ENCODE measurements around the gene BPIFB4. TPM values are rescaled to one million over a fixed set of nuclear protein-coding genes. Genes with fewer than 3 reads are reported as not detected.
"Not testable (repeated sequence)": the region's sequence is repeated elsewhere in the genome, so short reads cannot be mapped to it uniquely, and the experiment has no call there.

BPIFB4 gene
- polyA plus RNA-seq, 3 donors = not detected

DNA sequence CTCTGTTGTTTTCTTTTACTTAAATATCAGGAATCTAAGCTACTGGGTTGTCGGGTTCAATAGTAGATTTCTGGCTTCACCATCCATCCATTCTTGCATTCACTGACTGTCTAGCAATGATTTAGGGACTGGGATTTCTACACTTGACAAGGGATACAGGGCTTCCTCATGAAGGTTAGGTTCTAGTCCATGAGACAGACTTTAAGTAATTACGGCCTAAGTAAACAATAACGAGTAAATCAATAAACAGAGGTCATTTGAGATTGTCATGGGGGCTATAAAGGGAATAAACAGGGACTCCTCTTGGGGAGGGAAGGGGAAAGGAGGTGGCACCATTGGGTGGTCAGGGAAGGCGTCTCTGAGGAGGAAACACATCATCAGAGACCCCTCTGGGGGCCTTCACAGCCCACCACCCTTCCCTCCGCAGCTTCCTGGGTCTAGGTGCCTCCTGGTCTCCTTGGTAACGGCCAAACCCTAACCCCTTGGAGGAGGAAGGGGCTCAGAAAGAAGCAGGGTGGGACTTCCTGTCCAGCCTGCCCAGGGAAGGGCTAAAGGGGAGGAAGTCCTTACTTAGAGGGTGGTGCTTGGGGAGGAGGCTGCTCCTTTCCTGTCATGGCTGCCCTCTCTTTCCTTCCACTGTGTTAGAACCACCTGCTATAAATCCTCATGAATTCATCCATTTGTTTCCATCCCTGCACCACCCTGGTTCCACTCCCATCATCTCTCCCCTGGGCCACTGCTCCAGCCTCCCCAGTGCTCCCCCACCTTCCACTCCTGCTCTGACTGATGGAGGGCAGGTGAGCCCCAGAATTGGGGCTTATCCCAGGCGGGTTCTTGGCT lies 33.3 kb downstream of the BPIFB4 start:
- DNase-seq (ENCODE audit: low read depth in 3 of 3, low spot score in 2 of 3) = no peak

DNA sequence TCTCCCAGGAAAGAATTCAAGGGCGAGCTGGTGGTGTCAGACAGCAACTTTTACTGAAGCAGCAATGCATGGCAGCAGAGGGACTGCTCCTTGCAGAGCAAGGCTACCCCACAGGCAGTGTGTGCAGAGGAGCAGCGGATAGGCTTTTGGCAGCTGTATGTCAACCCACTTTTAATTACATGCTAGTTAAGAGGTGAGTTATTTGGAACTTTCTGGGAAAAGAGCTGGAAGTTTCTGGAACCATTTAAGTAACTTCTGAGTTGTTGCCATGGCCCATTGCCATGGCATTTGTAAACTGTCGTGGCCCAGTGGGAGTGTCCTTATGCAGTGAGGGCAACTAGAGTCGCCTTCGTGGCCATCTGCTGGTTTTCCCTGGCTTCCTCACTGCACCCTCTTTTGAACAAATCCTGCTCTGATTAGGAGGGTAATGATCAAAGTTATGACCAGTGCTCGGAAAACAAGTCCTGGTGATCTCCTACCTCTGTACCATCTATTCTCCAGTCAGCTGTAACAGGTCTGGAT lies 34.0 kb downstream of the BPIFB4 start:
- no peak for DNase-seq (ENCODE audit: low read depth in 3 of 3, low spot score in 2 of 3)

DNA sequence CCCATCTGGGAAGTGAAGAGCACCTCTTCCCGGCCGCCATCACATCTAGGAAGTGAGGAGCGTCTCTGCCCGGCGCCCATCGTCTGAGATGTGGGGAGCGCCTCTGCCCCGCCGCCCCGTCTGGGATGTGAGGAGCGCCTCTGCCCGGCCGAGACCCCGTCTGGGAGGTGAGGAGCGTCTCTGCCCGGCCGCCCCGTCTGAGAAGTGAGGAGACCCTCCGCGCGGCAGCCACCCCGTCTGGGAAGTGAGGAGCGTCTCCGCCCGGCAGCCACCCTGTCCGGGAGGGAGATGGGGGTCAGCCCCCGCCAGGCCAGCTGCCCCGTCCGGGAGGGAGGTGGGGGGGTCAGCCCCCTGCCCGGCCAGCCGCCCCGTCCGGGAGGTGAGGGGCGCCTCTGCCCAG lies 36.1 kb downstream of the BPIFB4 start:
- not testable (repeated sequence) for DNase-seq (ENCODE audit: low read depth in 3 of 3, low spot score in 2 of 3)

DNA sequence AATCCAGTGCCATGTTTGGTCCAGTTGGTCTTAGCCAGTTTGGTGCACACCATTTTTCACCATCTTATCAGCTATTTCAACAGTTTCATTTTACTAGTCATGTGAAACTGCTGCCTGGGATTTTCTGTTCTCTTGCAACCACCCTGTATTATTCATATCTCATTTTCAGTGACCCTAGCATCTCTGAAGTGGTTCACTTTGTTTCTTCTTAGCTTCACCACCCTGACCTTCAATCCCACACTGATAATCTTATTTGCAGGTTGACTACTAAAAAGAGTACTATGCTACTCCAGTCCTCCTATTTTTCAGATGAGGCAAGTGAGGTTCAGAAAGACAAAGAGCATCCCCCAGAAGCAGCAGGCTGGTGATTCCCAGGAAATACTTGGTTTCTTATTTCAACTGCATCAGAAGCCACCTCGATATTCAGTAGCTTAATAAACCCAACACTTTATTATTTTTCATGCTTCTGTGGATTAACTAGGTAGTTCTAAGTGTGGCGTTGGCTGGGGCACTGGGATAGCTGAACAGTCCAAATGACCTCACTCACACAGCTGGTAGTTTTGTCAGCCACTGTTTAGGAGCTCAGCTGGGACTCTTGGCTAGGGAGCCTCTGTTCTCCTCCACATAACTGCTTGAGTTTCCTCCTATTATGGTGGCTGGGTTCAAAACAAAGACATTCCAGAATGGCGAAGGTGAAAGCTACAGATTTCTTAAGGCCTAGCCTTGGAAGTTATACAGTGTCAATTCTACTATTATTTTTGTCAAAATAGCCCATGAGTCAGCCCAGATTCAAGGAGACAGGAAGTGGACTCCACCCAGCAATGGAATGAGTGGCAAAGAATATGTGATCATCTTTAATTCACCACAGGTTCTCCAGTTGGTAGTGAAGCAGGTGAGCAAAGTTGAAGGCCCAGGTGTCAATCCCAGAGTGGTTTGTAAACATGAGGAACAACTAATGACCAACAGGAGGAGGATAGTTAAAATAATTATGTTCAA lies 40.6 kb downstream of the BPIFB4 start:
- no peak for DNase-seq (ENCODE audit: low read depth in 3 of 3, low spot score in 2 of 3)

DNA sequence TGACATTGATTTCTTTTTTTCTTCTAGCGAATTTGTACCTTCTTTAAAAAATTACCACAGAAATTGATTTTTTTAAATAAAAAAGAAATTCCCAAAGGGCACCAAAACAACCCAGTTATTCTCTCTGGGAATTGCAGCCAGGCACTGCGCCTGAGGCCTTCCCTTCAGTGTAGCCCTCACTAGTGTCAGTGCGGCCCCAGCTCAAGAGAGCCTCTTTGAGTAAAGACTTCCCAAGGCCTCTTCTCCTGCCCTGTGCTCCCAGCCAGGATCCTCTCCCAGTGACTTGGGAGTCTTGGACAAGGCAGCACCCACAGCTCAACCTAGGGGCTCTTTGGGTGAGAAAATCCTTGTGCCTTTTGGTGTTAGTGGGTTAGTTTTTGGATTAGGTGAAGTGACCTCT lies 41.5 kb downstream of the BPIFB4 start:
- DNase-seq (ENCODE audit: low read depth in 3 of 3, low spot score in 2 of 3) = no peak

DNA sequence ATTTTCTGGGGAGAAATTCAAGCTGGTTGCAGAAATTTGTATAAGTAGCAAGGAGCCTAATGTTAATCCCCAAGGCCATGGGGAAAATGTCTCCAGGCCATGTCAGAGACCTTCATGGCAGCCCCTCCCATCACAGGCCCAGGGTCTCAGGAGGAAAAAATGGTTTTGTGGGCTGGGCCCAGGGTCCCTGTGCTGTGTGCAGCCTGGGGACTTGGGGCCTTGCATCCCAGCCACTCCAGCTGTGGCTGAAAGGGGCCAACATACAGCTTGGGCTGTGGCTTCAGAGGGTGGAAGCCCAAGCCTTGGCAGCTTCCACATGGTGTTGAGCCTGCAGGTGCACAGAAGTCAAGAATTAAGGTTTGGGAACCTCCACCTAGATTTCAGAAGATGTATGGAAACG lies 42.9 kb downstream of the BPIFB4 start:
- not testable (repeated sequence) for DNase-seq (ENCODE audit: low read depth in 3 of 3, low spot score in 2 of 3)

DNA sequence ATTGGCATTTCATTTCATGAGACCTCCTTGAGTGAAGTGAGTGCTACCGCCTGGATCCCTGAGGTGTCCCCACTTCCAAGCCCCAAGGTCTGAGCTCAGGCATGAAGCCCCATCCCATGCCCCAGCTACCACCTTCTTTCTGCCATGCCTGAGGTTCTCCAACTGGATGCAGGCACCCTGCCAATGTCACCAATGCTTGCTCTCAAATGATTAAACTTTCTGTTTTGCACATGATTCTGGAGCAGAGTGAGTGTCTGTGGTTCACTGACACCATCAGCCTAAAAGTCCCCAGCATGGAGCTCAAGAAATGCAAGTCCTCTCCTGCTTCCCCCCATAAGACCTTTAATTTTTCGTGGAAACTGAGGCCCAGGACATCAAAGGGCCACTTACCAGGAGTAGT lies 44.8 kb downstream of the BPIFB4 start:
- DNase-seq (ENCODE audit: low read depth in 3 of 3, low spot score in 2 of 3) = no peak

DNA sequence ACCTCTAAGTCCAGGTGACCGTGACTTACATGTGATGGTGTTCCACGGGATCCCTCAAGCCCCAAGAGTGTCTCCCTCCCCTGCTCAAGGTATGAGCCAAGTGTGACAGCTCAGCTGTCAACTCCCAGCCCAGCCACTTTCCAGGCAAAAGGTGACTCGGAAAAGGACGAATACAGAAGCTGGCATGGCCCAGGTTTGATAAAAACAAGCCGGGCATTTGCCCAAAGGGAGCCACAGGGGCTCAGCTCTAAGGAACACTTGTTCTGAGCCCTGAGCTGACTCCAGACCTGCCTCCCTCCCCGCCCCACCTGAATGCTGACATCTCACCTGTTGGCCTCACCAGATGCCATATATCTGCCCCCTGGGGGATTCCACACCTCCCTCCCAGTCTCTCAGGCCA lies 45.6 kb downstream of the BPIFB4 start:
- DNase-seq (ENCODE audit: low read depth in 3 of 3, low spot score in 2 of 3) = no peak

DNA sequence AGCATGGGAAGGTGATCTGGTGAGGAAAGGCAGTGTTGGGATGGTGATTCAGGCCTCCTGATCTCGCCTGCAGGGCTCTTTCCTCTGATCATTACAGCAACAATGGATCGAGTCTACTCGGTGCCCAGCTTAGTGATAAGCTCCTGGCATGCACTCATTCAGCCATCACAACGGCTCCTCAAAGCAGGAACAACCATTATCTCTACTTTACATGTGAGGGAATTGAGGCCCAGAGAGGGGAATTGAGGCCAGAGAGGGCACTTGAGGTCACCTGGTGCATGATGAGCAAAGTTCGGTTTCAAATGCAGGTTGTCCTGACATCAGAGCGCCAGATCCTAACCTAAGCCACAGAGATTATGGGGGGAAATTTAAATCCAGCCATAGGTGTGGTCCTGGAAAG lies 46.5 kb downstream of the BPIFB4 start:
- no peak for DNase-seq (ENCODE audit: low read depth in 3 of 3, low spot score in 2 of 3)

DNA sequence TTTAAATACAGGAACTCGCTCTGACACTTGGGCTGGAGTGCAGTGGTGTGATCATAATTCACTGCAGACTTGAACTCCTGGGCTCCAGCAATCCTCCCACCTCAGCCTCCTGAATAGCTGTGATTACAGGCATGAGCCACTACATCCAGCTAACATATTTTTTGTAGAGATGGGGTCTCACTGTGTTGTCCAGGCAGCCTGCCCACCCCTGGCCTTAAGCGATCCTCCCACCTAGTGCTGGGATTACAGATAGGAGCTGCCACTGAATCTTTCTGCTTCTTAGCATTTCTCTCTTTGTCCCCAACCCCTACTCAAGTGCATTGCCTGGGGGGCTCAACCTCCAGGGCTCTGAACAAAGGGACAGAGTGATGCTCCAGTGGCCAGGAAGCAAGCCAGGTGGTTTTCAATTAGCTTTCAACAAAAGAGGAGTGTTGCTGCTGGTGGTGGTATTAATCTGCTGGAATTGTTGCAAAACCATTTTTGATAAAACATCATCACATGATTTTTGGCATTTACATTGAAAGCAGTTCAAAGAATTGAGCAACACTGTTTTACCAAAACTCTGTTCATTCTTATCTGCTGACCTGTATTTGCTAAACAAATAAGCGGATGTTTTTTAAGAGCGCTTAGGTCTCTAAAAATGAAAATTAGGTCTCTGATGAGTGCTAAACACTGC lies 48.1 kb downstream of the BPIFB4 start:
- DNase-seq (ENCODE audit: low read depth in 3 of 3, low spot score in 2 of 3) = no peak

DNA sequence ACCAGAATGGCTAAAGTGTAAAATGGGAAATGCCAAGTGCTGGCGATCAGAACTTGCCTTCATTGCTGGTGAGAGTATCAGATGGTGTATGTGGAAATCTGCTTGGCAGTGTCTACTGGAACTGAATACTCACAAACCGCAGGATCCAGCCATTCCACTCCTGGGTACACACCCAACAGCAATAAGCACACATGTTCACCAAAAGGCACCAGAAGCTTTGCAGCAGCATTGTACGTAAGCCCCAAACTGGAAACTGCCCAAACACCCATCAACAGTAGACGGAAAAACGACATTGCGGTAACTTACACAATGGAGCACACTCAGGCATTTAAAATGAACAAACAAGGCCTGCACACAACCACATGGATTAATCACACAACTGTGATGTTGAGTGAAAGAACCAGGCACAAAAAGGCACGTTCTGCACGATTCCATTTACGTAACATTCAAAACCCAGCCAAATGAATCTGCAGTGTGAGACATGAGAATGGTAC lies 51.2 kb downstream of the BPIFB4 start:
- no peak for DNase-seq (ENCODE audit: low read depth in 3 of 3, low spot score in 2 of 3)

DNA sequence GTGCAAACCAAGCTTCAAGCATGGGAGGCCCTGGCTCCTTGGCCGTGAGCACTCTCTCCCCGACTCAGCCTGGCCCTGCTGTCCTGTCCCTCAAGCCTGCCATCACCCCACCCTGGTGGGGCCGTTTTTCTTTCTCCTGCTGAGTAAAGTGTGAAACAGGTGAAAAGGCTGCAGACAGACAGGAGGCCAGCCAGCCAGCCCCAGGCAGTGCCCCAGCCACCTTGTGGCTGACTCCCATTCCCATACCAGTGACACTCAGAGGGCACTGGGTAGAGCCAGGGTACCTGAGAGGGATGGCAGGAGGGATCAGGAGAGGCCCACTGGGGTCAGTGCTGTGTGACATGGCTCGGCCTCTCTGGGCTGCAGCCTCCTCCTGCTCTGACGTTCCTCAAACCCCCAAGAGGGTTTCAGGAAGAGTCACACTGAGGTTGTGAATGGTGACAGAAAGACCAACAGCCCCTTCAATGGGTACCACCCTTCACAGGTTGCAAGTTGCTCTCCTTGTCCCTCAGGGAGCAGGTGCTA lies 52.6 kb downstream of the BPIFB4 start:
- no peak for DNase-seq (ENCODE audit: low read depth in 3 of 3, low spot score in 2 of 3)

DNA sequence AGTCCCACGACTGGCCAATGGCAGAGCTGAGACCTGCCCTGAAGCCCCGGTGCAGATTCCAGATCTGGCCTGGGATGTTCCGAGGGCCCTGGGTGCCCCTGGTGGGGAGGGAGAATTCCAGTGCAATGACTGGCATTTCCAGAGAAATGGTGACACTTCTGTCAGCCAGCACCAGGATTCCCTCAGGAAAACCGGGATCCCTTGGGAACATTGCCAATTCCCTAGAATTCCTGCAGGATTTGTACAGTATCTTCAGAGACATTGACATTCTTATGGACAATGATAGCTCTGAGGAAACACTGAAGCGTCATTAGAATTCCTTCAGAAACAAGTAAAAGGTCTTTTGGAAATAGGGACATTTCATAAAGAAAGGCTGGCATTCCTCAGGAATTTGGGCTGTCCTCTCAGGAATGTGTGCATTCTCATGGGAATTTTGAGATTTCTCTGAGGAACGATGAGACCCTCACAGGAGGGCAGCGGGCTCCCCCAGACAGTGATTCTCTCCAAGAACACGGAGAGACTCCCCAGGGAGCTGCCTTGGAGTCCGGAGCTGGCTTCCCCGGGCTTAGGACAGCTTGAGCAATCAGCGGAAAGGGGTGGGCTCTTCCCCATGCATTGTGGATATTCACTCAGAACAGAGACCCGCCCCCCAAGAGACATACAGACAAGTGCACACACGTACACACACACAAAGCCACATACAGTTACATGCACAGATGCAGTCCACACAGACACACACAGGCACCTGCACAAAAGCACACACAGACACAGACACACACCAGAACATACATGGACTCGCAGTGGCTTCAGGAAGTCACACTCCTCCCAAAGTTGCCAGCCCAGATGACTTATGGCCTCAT lies 53.3 kb downstream of the BPIFB4 start:
- no peak for DNase-seq (ENCODE audit: low read depth in 3 of 3, low spot score in 2 of 3)

DNA sequence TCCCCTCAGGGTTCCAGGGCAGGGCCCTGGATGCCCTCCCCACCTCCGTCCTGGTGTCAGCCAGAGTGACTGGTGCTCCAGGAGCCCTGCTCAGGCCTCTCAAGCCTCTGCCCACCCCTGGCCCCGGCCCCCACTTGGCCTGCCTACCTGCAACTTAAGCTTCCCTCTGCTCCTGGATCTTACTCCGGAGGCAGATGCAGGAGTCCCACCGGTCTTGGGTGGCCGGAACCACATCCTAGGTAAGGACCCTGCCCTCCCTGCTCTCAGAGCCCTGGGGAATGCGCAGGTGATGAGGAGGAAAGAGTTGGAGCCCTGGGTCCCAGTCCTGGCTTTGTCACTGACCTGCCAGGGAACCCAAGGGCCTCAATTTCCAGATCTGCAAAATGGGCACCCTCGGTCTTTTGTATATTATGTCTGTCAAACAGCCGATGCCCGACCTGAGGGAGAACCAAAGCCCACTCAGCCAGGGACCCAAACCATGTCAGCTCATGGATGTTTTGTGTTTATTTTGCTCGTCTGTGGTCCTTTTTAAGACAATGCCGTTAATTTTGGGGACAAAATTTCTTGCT lies 54.0 kb downstream of the BPIFB4 start:
- no peak for DNase-seq (ENCODE audit: low read depth in 3 of 3, low spot score in 2 of 3)

DNA sequence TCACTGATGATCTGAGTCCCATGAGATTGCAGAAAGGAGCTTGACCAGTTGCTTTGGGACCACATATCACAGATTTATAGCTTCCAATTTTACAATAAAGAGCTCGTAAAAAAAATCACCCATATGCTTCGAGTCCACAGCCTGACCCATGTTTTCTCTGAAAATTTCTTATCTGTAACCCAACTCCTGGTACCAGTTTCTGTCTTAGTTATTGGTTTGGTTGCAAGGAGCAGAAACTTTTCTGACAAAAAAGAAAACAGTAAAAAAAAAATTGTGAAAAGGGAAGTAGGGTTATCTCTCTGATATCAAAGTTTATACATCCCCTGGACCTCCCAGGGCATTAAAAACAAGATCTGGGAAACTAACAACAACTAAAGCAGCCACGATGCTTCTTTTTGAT lies 57.8 kb downstream of the BPIFB4 start:
- no peak for DNase-seq (ENCODE audit: low read depth in 3 of 3, low spot score in 2 of 3)

DNA sequence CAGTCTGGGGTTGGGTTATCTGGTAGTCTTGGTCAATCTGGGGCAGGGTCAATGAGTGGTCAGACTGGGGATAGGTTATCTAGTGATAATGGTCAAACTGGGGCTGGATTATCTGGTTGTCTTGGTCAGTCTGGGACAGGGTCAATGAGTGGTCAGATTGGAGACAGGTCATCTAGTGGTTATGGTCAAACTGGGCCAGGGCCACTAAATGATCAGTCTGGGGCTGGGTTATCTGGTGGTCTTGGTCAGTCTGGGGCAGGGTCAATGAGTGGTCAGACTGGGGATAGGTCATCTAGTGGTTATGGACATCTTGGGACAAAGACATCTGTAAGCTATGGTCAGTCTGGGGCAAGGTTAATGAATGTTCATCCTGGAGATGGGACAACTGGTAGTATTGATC lies 60.0 kb downstream of the BPIFB4 start:
- no peak for DNase-seq (ENCODE audit: low read depth in 3 of 3, low spot score in 2 of 3)

DNA sequence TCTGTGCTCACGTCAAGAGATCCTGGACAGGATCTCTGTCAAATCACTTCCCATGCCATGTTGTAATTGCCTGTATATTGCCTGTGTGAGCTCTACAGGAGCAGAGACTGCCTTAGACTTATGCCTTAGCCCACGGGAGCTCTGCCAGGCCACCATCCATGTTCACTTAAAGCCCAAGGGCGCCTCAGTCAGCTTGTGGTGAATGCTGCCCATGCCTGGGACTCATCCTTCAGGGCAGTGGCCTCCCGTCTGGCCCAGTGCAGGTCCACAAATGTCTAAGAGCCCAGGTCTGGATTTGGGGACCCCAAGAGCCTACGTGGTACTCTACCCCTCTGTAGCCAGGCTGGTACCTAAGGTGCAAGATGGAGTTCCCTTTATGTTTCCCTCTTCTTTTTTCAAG lies 66.1 kb downstream of the BPIFB4 start:
- DNase-seq (ENCODE audit: low read depth in 3 of 3, low spot score in 2 of 3) = no peak

DNA sequence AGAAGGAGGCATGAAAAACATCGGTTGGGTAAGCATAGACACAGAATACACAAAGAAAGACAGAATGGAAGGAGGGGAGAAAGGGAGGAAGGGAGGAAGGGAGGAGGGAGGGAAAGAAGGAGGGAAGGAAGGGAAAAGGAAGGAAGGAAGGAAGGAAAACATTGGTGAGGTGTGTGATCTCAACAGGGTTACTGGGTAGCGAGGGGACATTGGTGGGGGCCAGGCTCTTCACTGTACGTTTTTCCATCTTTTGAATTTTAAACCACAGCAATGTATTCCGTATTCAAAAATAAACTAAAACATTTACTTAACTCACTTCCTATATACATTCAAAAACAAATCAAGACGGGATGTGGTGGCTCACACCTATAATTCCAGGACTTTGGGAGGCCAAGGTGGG lies 67.9 kb downstream of the BPIFB4 start:
- DNase-seq (ENCODE audit: low read depth in 3 of 3, low spot score in 2 of 3) = no peak

DNA sequence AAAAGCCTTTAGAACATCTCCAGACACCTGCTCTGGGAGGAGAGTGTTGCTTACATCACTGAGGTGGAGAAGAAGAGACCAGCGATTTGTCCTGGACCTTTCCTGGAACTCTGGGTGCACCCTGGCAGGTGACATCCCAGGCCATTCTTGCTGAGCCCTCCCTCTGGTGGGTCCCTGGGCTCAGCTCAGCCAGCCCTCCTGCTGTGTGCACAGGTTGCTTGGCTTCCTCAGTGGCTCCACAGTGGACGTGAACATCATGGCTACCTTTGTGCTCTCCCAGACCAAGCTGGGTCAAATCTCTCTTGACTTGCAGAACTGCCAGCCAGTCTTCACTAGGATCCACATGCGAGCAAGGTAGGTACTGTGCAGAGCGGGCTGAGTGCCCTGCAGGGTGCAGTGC lies 68.6 kb downstream of the BPIFB4 start:
- no peak for DNase-seq (ENCODE audit: low read depth in 3 of 3, low spot score in 2 of 3)

Measured in right renal cortex interstitium (tissue), 3 donors.